HG02870 (cell line): ENCODE data around the gene PASK.

Experiments used
- ATAC-seq: cut with Tn5 transposase; IDR thresholded peaks from one replicate; pipeline ENCODE4 v1.9.1; 2021; ENCODE audit warnings: mild to moderate bottlenecking, moderate library complexity; ENCODE audit not compliant: unreplicated experiment

PASK gene

DNA sequence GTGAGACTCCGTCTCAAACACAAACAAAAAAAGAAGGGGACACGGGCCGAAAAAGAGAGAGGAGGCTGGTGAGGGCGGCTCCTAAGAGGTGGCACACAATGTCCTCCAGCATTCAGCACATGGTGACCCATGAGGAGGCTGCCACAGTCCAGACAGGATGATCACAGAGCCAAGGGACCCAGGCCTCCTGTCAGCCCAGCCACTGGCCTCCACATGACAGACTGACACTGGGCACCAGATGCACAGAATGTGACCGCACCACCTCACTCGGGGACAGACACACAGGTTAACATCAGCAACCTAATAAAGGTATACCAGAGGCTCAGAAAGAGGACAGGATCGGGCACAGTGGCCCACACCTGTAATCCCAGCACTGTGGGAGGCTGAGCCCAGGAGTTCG, 21.0 kb downstream of the PASK start:
- no peak for ATAC-seq

DNA sequence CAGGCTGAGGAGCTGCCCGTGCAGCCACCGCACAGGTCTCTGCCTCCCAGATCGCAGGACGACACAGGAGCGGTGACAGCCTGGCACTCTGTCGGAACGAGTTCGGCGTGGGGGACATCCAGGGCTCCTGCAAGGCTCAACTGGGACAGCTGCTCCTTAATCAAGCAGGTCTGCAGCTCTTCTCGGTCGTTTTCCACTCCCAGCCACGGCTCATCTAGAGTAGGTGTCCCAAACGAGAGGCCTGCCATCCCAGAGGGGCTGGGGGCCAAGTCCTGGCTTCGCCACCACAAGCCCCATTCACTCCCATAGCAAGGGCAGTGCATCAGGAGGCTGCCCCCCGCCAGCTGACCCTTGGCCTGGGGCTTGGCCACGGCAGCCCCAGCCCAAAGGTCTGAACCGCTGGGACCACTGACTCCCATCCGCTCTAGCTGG, 22.5 kb downstream of the PASK start:
- ATAC-seq = no peak

DNA sequence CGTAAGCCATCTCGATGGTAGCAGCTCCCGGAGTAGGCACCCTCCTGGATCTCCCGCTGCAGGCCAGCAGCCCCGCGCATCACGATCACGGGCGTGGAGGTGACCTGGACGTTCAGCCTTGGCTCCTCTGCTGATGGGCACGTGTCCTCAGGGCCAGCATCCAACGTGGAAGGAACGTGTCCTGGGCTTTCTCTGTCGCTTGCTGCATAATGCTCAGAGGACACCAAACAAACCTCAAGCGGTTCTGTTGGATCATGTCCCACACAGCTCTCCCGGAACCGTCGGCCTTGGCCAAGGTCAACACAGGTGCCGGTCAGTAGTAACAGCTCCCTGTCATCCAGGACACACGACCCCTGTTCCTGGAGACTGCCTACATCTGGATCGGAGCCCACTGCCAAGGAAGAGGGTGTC, 23.1 kb downstream of the PASK start:
- ATAC-seq = no peak

DNA sequence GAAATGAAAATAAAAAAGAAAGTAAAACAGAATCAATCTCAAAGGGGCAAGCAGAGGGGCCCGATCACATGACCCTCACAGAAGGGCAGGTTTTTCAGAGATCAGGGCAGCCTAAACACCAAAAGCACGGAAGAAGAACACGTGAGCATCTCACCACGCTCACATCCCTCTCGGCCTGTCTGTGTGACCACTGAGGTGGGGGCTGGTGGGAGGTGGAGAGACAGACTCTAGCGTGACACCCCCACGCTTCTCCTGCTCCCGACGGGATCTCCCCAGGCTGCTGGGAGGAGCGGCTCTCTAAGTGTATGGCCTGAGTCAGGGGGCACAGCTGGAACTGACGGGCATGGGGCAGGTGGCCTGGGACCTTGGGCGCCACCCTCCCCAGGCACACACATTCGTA, 23.6 kb downstream of the PASK start:
- no peak for ATAC-seq

DNA sequence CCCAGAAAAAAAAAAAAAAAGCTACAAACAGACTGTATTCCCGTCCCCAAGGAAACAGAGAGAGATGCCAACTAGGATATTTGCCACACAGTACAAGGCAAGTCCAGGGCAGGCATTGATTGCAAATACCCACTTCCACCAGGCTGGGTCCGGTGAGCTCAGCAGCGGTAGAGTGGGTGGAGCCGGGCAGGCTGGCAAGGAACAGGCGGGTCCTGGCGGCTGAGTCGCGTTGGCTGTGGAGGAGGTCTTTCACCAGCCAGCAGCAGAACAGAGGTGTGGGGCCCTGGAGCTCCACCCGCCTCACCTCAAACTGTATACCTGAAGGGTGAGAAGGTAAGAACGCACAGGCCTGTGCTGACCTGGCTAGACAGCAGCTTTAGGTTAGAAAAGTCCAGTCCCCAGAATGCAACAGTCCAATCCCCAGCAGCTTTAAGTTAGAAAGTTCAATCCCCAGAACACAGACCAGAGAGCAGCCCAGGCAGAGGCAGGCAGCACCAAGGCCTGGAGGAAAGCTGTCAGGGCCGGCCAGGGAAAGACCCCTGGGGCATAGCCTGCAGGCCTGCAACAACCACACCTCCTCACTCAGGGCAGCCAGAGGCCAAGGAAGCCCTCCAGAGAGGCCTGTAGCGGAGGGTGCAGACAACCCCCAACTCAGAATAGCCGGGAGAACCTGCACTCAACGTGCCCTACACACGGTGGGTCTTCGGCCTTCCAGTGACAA, 25.3 kb downstream of the PASK start:
- no peak for ATAC-seq

DNA sequence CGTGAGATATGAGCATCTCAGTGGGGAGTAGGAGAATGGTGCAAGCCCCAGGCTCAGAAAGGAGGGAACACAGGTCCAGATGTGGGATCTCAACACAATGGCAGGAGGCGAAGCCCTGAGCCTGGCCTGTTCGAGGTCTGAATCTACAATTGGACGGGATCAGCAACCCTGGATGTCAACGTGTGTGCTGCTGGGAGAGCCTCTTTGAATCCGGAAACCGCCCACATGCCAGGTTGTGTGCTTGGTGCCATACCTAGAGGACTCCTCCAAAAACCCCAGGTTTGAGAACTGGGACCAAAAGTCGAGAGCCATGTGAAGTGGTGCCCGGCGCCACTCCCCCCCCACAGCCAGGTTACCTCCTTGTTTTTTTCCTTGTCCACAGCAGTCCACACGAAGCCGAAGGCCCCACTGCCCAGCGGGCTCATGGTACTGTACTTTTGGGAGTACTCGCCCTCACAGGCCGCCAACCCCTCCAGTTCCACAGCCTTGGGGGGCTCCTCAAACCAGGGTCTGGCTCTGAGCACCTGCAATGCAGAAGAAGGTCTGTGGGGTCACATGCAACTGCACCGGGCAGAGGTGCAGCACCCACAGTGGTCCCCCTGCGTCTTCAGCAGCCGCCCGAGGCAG, 26.8 kb downstream of the PASK start:
- no peak for ATAC-seq

DNA sequence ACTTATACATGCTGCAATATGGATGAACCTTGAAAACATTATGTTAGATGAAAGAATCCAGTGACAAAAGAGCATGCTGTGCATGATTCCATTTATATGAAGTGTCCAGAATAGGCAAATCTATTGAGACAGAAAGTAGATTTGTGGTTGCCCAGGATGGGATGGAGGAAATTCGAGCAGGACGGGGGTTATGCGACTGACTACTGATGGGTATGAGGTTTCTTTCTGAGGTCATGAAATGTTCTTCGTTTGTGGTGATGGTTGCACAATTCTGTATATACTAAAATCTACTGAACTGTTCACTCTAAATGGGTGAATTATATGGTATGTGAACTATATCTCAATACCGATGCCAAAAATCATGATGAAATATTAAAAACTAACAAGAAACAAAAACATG, 28.3 kb downstream of the PASK start:
- no peak for ATAC-seq

DNA sequence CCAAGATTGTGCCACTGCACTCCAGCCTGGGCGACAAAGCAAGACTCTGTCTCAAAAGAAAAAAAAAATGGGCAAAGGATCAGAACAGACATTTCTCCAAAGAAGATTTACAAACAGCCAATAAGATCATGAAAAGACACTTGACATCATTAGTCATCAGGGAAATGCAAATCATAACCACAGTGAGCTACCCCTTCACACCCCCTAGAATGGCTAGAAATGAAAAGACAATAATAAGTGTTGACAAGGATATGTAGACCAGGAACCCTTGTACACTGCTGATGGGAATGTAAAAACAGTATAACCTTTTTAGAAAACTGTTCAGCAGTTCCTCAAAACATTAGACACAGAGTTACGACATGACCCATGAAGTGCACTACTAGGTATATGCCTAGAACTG, 28.8 kb downstream of the PASK start:
- ATAC-seq = no peak

DNA sequence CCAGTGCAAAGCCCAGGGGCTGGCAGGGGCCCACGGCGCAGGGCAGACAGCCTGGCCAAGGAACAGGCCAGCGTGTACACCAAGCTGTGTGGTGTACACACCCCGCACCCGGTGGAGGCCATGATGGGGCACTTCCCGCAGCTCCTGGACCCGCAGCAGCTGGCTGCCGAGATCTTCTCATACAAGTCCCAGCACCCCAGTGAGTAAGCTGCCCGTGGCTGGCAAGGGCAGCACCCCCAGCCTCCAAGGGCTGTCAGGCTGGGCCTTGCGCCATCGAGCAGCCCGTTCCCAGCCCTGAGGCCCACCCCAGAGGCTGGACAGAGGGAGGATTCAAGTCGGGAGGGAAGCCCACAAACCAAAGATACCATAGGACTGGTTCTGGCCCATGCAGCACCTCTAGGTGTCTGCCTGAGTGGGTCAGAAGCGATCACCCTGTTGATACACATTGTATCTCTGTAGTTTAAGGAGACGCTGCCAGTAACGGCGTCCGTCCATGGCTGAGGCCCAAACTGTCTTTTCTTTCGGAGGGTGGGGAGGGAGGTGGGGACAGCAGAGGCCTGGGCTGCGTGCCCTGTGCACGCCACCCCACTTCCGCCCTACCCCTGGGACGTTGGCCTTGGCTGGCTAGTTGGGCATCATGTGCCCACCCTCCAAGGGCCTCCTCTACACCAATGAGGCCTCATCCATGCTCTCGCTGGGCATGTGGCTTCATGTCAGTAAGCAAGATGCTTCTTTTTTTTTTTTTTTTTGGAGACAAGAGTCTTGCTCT, 30.4 kb downstream of the PASK start:
- ATAC-seq = no peak

DNA sequence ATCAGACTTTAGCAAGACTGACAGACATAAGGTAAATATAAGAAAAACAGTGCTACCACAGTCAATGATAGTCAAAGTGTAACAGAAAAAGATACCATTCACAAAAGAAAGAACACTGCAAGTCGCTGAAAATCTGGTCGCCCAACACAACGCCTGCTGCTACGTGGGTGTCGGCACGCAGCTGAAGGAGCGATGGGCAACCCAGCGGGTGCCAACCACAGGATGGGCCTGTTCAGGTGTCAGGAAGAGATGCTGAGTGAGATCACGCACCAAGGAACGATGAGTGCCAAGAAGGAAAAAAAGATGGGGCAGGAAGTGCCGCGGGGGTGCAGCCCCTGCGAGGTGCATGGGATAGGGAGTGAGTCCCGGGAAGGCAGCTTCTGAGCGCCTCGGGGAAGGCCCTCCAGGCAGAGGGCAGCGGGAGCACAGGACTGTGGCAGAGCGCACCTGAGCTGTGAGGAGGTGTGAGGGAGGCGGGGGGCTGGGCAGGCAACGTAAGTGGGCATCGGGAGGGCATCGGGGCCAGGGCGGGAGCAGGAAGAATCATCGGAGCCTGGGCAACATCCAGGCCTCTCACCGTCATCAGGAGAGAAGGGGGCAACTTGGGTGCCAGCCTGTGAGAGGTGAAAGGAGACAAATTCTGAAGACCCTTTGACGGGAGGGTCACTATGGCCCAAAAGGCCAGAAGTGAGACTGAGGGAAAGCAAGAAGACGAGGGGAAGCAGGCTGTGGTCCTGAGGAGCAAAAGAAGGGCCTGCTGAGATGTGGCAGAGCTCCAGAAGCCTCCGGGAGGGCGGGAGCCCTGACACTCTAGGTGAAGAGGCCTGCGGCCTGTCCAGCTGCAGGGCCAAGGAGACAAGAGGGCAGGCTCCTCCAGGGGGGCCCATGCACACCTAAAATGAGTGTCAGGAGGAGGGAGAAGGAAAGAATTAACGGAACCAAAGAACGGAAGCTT, 32.4 kb downstream of the PASK start:
- ATAC-seq = no peak

DNA sequence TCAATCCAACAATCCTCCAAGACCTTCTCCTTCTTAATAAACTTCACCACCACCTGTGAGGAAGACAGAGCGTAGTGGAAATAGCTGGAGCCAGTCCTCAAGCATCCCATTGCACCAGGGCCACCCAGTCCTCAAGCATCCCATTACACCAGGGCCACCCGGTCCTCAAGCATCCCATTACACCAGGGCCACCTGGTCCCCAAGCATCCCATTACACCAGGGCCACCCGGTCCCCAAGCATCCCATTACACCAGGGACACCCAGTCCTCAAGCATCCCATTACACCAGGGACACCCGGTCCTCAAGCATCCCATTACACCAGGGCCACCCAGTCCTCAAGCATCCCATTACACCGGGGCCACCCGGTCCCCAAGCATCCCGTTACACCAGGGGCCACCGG, 33.9 kb downstream of the PASK start:
- no peak for ATAC-seq

DNA sequence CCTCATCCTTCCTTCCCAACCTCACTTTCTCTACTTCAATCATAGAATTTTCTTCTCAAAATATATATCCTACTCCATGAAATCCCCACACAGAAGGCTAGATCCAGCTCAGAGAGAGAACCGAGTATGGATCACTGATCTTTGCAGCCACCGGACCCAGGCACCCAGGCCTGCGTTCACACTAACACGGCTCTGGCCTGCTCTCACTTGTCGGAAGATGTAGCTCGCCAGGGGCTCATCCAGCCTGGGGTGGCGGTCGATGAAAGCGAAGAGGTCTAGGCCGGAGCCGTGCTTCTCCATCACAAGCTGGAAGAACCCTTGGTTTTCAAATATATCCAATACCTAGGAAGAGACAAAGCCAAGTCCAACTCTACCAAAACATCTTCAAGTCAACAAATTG, 34.4 kb downstream of the PASK start:
- ATAC-seq = no peak

DNA sequence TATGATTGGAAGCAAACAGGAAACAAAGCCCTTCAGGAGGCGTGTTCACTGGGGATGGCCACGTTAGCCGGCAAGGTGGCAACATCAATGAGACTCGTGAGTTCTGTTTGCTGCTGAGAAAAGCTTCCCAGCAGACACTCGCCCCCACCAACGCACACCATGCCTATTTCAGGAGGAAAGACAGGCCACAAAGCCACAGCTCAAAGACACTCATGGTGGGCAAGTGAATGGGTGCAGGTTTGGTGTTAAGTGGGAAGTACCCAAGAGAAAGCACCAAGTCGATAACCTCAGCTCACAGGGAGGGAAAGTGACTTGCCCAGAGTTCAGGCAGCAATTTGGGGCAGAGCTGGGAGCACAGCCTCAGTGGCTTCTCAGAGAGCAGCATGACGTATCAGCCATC, 36.7 kb downstream of the PASK start:
- ATAC-seq = no peak

DNA sequence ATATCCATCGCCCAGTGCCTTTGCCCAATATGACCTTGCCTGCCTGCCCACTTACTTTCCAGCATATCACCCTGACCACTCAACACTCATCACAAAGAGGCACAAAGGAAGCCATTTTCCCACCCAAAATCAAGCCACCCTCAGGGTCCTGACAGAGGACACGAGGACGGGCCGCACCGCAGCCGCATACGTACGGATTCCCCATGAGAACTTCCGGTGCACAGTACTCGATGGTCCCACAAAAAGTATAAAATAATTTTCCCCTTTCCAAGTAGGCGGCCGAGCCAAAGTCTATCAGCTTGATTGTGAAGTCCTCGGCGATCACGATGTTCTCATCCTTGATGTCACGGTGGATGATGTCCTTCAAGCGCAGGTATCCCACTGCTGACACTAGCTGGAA, 37.2 kb downstream of the PASK start:
- ATAC-seq = no peak

DNA sequence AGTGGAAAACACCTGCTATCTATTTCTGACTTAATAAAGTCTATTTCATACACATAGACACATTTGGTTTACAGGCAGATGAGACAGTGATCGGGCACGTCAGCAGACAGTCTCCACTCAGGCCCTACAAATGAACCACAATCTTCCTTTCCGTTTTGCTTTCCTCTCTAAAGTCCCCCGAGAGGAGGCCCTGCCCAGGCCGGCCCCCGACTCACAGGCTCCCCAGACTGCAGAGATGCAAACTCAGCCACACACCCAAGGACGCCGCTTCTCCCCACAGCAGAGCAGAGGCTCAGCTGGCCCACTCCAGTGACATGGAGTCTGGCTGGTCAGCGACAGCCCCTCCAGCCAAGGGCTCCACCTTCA, 37.8 kb downstream of the PASK start:
- no peak for ATAC-seq

DNA sequence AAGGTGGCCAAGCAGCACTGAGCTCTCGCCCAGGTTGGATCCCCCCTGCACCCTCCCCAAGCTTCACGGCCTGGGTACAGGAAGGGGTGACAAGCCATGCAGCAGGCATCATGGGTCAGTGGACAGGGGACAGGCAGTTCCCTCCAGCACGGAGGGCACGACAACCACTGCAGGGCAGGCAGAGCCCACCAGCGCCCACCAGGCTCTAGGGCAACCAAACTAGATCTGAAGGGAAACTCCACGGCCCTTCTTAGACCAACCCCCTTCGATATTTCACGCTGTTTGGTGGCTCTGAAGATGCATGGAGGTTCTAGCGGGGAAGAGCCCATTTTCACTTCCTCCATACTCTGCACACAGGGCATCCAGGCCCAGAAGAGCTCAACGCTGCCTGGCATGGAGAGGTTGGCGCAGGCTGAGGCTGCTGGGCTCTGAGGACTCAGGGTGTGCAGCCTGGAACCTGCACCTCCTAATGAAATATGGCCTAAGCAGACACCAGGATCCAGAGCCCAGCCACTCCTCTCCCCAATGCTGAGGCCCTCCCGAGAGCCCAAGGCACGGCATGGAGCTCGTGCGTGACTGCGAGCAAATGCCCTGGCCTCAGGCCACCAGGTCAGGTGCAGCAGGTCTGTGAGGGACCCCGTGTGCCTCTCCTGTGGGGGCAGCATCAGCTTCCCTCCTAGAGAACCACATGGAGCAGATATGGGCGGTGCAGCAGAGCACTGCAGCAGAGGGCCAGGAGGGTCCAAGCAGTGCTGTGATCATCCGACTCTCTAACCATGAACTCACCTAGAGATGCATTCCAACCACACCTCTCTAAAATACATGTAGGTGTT, 38.4 kb downstream of the PASK start:
- no peak for ATAC-seq

DNA sequence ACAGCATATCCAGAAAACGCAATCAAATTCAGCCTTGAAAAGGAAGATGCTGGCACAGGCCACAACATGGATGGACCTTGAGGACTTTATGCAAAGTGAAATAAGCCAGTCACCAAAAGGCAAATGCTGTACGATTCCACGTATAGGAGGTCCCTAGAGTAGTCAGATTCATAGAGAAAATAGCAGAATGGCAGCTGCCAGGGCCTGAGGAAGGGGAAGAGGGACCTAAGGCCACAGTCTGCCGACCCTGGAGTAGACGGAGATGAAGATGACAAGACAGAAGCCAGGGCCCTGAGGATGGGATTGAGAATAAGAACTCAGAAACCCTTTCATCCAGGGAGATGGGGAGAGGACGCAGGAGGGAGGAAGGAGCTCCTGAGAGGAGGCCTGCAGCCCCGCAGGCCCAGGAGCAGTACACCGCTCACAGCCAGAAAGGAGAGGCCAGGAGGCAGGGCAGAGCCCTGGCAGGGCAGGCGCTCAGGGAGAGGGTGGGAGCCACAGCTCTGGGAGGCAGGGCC, 39.1 kb downstream of the PASK start:
- ATAC-seq = no peak

DNA sequence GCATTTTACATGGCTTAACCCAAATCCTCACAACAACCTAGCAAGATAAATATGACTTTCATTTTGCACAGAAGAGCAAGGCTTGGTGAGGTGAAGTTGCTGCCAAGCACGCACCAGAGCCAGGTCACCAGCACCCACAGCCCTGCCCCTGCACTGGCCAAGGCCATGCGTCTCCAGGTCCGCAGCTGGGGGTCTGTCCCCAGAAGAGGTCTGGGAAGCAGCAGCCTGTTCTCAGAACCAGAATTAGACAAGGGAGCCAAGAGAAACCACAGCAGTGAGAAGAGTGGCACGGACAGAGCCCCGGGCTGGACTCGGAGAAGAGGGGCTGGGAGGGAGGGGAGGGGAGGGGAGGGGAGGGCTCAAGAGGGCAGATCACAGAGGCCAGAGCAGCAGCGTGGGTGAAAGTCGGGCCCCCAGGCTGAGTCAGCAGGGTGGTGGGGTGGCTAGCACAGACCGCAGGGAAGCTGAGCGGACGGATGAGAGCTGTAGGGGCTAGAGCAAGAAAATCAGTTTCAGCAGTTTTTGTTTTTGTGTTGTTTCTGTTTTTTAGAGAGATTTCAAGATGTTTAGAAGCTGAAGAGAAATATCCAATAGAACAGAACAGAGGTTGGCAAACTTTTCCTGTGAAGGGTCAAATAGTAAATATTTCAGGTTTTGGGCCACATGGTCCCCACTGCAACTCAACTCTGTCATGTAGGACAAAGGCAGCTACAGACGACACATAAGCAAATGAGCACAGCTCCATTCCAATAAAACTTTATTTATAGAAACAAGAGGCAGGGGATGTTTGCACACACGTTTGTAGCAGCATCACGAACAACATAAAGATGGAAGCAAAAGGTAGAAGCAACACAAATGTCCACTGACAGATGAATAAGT, 39.8 kb downstream of the PASK start:
- no peak for ATAC-seq
